Measurements from ENCODE around the gene TMEM218. TPM values are rescaled to one million over a fixed set of nuclear protein-coding genes. Genes with fewer than 3 reads are reported as not detected.

TMEM218 gene
- total RNA-seq, 1 experiment from 2014 or later = 14.3 TPM

- DNase-seq = no peak
- Histone ChIP-seq H3K79me1 (ENCODE audit: insufficient read depth, low read depth, low read length, poor library complexity, severe bottlenecking) (no peaks in the 10 kb centered on the region), H3K23me2 (ENCODE audit: insufficient read length, low read depth, low read length, poor library complexity, severe bottlenecking) (no peaks in the 10 kb centered on the region), H3K4ac (ENCODE audit: low read depth, low read length) (no peak overlapping the region), H4K91ac (ENCODE audit: insufficient read length, low read depth, low read length) (no peak overlapping the region), H4K5ac (ENCODE audit: insufficient read length, low read depth, low read length) (no peak overlapping the region), H2BK20ac (ENCODE audit: low read depth, low read length, poor library complexity, severe bottlenecking) (no peak overlapping the region), H2AFZ (ENCODE audit: low read length) (no peak overlapping the region), H2AK5ac (ENCODE audit: insufficient read length, low read length) (no peak overlapping the region), H3K27ac (ENCODE audit: insufficient read length, low read depth, low read length) (no peak overlapping the region), H2BK5ac (ENCODE audit: insufficient read length, low read length) (no peak overlapping the region), H3K9me3 (ENCODE audit: control insufficient read depth, low read depth, low read length) (no peaks in the 10 kb centered on the region), H2BK12ac (ENCODE audit: insufficient read length, low read depth, low read length) (no peak overlapping the region), H3K79me2 (ENCODE audit: insufficient read depth, low read length) (no peaks in the 10 kb centered on the region), H2BK15ac (ENCODE audit: low read depth, low read length) (no peak overlapping the region), H4K20me1 (ENCODE audit: control insufficient read depth, insufficient read depth, insufficient read length) (peaks cover 3% of the 10 kb centered on the region), H3T11ph (ENCODE audit: low read length) (no peak overlapping the region), H4K8ac (replicated peaks; ENCODE audit: insufficient read length, low read depth, low read length) (no peak overlapping the region), H3K4me2 (ENCODE audit: insufficient read depth, insufficient read length, low read length) (no peak overlapping the region), H3K56ac (ENCODE audit: insufficient read length, low read depth, low read length) (no peak overlapping the region), H3K14ac (ENCODE audit: insufficient read depth, low read length) (no peak overlapping the region), H3K18ac (ENCODE audit: insufficient read length, low read depth, low read length) (no peak overlapping the region), H3K27me3 (ENCODE audit: insufficient read depth, low read length) (peaks cover 33% of the 10 kb centered on the region; the same call in 1 of the 2 replicates), H3K23ac (ENCODE audit: insufficient read length, low read depth, low read length) (no peak overlapping the region), H2BK120ac (ENCODE audit: low read depth, low read length, poor library complexity, severe bottlenecking) (no peak overlapping the region), H3K4me1 (ENCODE audit: insufficient read depth, low read length) (peaks cover 15% of the 10 kb centered on the region; the same call in 1 of the 2 replicates), H3K9ac (ENCODE audit: extremely low read depth, insufficient read length, low read length) (no peak overlapping the region)
- no peak overlapping the region for H3K4me3 Mint-ChIP-seq
- H3K36me3 Mint-ChIP-seq (ENCODE audit: insufficient read depth in 1 of 3, low read depth in 3 of 3) = no peaks in the 10 kb centered on the region
- TF ChIP-seq, protein P1, sequence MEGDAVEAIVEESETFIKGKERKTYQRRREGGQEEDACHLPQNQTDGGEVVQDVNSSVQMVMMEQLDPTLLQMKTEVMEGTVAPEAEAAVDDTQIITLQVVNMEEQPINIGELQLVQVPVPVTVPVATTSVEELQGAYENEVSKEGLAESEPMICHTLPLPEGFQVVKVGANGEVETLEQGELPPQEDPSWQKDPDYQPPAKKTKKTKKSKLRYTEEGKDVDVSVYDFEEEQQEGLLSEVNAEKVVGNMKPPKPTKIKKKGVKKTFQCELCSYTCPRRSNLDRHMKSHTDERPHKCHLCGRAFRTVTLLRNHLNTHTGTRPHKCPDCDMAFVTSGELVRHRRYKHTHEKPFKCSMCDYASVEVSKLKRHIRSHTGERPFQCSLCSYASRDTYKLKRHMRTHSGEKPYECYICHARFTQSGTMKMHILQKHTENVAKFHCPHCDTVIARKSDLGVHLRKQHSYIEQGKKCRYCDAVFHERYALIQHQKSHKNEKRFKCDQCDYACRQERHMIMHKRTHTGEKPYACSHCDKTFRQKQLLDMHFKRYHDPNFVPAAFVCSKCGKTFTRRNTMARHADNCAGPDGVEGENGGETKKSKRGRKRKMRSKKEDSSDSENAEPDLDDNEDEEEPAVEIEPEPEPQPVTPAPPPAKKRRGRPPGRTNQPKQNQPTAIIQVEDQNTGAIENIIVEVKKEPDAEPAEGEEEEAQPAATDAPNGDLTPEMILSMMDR (conservative IDR thresholded peaks at IDR 0.05) = no peak
- WGBS (ENCODE audit: extremely low coverage, insufficient read length, low lambda C conversion rate) = no CpG with 5 or more reads among the region's 8 CpGs
- peaks cover 87% of the 10 kb centered on the region for H3K27me3 Mint-ChIP-seq (ENCODE audit: low read depth)
- H3K9me3 Mint-ChIP-seq = 0 out of 5 replicates have a peak, but pooled peaks cover 0 to 3% of the 10 kb centered on the region in 2 experiments
- H3K4me1 Mint-ChIP-seq = peaks cover 55 to 63% of the 10 kb centered on the region in 2 experiments
- H3K27ac Mint-ChIP-seq = no peak overlapping the region
Measured at GRCh38 chr11:125140233-125140632, 28.8 kb upstream of the TMEM218 start.

All from H9 (cell line).